SKM-1 (cell line): Measurements from ENCODE around the gene C16orf87.

Experiments
- DNase-seq: peaks from one replicate; lab custom pipeline; 2025; ENCODE audit not compliant: unreplicated experiment; lab: John Stamatoyannopoulos, UW

C16orf87 gene

GRCh38 chr16:46844771-46845170, 13.8 kb upstream of the C16orf87 start:
- no peak for DNase-seq

GRCh38 chr16:46843898-46844642, 13.1 kb upstream of the C16orf87 start:
- no peak for DNase-seq

GRCh38 chr16:46842192-46842895, 11.4 kb upstream of the C16orf87 start:
- DNase-seq, result no peak

DNA sequence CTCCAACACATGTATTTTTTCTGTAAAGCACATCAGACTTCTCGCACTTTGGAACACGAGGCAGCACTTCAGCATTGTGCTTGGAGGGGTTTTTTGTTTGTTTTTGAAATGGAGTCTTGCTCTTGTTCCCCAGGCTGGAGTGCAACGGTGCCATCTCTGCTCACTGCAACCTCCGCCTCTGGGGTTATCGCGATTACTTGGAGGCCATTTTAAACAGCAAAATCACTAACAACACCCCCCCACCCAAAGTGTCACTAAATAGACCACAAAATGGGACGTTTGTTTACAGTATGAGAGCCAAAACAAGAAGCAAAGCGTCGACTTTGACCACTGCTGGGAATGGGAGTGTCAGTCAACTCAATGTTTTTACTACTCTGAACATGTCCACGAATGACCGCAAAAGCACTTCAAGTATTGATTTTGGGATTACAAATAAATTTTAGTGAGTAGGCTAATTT, 9.0 kb upstream of the C16orf87 start:
- no peak for DNase-seq

GRCh38 chr16:46836534-46837530, 5.9 kb upstream of the C16orf87 start:
- no peak for DNase-seq

- no peak for DNase-seq
Measured at GRCh38 chr16:46833460-46833800, 2.5 kb upstream of the C16orf87 start.

DNA sequence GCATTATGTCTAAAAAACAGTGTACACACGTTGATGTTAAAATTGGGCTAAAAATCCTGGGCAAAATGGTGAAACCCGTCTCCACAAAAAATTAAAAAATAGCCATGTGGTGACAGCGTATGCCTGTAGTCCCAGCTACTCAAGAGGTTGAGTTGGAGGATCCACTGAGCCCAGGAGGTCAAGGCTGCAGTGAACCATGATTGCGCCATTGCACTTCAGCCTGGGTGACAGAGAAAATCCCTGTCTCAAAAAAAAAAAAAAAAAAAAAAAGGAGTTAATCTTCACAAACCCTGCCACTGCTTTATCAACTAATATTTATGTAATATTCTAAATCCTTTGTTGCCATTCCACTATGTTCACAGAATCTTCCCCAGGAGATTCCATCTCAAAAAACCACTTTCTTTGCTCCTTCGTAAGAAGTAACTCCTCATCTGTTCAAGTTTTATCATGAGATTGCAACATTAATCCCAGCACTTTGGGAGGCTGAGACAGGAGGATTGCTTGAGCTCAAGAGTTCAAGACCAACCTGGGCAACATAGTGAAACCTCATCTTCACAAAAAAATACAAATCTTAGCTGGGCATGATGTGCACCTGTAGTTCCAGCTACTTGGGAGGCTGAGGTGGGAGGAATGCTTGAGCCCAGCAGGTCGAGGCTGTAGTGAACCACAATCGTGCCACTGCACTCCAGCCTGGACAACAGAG, 1.9 kb upstream of the C16orf87 start:
- DNase-seq, result no peak

GRCh38 chr16:46830417-46830901, 521 bp downstream of the C16orf87 start:
- DNase-seq, result no peak

DNA sequence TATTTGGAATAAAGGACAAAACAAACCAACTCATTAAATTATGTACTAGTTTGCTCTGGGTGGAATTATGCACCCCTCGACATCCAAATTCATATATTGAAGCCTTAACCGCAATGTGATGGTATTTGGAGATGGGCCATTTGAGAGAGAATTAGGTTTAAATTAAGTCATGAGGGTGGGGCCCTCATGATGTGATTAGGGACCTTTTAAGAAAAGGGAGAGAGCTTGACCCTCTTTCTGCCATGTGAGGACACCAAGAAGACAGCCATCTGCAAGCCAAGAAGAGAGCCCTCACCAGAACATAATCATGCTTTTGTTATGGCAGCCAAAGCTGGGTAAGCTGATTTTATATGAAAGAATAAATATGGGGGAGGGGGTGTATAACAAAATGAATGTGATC, 2.0 kb downstream of the C16orf87 start:
- DNase-seq, result no peak

GRCh38 chr16:46828292-46828691, 2.7 kb downstream of the C16orf87 start:
- no peak for DNase-seq

DNA sequence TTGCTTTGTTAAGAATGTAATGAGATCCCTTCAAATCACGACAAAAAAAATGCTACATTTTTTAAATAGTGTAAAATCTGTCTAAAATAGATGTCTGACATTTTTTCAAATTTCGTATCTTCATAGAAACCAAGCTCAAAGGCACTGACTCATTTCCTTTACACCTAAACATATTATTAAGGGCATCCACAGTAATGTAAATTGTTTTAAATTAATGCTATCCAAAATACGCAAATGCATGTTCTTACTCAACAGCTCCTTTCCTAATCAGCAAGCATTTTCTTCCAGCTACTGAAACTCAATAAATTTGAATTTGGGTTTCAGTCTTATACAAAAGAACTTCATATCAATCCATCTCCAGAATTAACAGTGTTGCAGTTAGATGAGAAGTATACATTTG, 4.3 kb downstream of the C16orf87 start:
- no peak for DNase-seq

DNA sequence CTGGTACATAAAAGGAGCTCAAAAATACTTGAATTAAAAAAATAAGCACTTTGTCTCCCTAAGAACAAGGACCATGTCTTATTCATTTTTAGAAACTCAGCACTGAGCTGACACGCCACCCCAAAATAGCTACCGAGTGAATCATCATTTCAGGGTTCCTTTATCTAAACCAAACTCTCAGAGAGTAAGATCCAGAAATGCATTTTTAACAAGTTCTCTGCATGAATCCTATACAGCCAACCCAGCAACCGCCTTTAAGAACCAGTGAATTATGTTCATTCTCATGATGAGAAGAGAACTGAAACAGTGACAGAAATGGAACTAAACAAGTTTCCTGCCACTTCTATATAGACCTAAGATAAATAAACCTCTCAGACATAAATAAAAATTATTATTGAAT, 8.7 kb downstream of the C16orf87 start:
- no peak for DNase-seq

GRCh38 chr16:46817961-46818360, 13.0 kb downstream of the C16orf87 start:
- DNase-seq, result no peak

GRCh38 chr16:46814790-46815189, 16.2 kb downstream of the C16orf87 start:
- DNase-seq, result no peak

DNA sequence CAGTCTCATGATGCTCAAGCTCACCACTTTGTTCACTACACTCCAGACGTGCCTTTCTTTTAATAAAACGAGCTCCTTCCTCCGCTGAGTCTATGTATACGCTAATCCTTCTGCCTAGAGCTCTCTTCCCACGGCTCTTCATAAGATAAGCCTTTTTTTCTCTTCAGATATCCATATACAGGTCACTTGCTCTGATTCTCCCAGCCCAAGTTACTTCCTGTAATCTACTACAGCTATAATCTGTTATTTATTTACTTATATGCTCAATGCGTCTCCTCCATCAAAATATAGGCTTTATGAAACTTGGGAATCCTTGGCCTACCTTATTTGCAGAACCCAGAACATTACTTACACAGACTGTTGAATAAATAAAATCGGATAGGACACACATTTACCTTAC, 17.4 kb downstream of the C16orf87 start:
- no peak for DNase-seq

DNA sequence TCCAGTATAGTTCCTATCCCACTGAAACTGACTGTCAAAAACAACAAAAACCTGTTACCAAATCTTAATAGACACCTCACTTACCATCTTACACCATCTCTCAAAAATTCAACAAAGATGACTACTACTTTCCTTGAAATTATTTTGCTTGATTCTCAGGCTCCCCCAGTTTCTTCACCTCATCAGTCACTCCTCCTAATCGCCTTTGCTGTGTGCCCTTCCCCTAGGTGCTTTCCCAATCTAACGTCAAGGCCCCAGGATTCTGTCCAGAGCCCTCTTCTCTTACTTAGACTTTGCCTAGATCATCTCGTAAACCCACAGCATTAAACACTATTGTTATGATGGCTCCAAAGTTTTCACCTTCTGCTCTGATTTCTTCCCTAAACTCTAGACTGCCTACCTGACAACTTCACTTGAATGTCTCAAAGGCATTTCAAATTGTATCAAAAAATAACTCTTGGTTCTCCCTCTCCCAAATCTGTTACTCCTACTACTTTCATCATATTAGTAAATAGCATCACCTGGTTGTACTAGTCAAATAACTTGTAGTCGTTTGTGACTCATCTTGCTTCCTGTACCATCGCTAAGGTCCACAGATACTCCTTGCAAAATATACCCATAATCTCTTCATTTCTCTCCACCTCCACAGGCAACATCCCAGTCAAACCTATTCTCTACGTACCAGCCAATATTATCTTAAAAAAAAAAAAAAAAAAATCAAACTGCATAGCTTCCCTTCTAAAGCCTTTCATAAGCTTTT, 18.0 kb downstream of the C16orf87 start:
- DNase-seq, result no peak

GRCh38 chr16:46811682-46812081, 19.3 kb downstream of the C16orf87 start:
- no peak for DNase-seq

DNA sequence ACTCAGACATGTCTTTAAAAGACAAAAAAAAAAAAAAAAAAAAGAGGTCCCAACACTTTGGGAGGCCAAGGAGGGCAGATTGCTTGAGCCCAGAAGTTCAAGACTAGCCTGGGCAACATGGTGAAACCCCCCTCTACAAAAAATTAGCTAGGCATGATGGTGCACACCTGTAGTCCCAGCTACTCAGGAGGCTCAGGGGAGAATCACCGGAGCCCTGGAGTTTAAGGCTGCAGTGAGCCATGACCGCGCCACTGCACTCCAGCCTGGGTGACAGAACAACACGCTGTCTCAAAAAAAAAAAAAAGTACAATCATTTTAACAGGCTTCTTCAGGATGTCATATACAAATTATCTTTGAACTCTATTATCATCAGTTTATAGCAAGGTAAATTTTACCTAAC, 22.0 kb downstream of the C16orf87 start:
- no peak for DNase-seq

- DNase-seq, result no peak
Measured at GRCh38 chr16:46807336-46807735, 23.6 kb downstream of the C16orf87 start.

- no peak for DNase-seq
Measured at GRCh38 chr16:46803373-46803772, 27.6 kb downstream of the C16orf87 start.
